K562 (cell line): ENCODE data around the gene ASPRV1. TPM values are rescaled to one million over a fixed set of nuclear protein-coding genes. Genes with fewer than 3 reads are reported as not detected.

Experiments
- ATAC-seq: fragments of 200-7000 bp; cut with Tn5 transposase; 3 replicates; pipeline ENCODE4 v1.9.1; 2020; ENCODE audit warnings: moderate library complexity
- BruUV-seq: library from RNA; stranded (reverse); fragments of 400-500 nt; replicated peaks from 2 replicates; lab custom pipeline; 2021; lab: Mats Ljungman, UMichigan
- CTCF ChIA-PET: fragments of 300-600 bp; formaldehyde crosslinking; extraction: SDS; loops from one replicate; lab custom pipeline; 2021; ENCODE audit warnings: low intra/inter-chr PET ratio; lab: Yijun Ruan, JAX
- POLR2A ChIA-PET: fragments of 300-600, 350-650 bp; sonication (Branson Sonifier 250); formaldehyde crosslinking; extraction: SDS; loops from one replicate; lab custom pipeline; 2021; ENCODE audit warnings: antibody characterized with exemption, inconsistent platforms; lab: Yijun Ruan, JAX
- DNase-seq, 4 experiments: peaks; one replicate each; pipeline versions ENCODE4 v3.0.0 to v3.0.0-alpha.2; 2011 to 2018; ENCODE audit warnings: low spot score in 3 of 4, mixed read lengths in 3 of 4; ENCODE audit errors: extremely low read depth in 1 of 4
- FAIRE-seq: peaks from 2 replicates; lab custom pipeline; 2011; peaks lifted over from hg19 to GRCh38; lab: Jason Lieb, UNC
- H2AFZ ChIP-seq: 2 replicates; pipeline ENCODE4 v1.6.0; 2011; ENCODE audit warnings: low read depth, low read length, control low read depth, inconsistent platforms
- H3K27ac ChIP-seq: fragments of 200-600 bp; 3 replicates; pipeline ENCODE4 v1.8.0; 2011; ENCODE audit warnings: low read depth, mild to moderate bottlenecking, control low read depth, inconsistent platforms, low read length, moderate library complexity, mixed read lengths; ENCODE audit errors: extremely low read depth
- H3K27me3 ChIP-seq, 2 experiments: fragments of 300-600 bp in 1 of 2; 2 replicates in 1 of 2; 3 replicates in 1 of 2; pipeline versions ENCODE4 v1.6.0 to v1.8.0; 2011; ENCODE audit warnings: inconsistent platforms in 2 of 2, low read length in 2 of 2, mild to moderate bottlenecking in 1 of 2, mixed read lengths in 1 of 2, moderate library complexity in 1 of 2; ENCODE audit not compliant: control insufficient read depth in 2 of 2, insufficient read depth in 2 of 2
- H3K36me3 ChIP-seq: fragments of 300-600 bp; 3 replicates; pipeline ENCODE4 v1.8.0; 2011; ENCODE audit warnings: mild to moderate bottlenecking, low read length, inconsistent platforms; ENCODE audit not compliant: control insufficient read depth, insufficient read depth
- H3K4me1 ChIP-seq, 2 experiments: fragments of 200-600 bp in 1 of 2; replicated peaks in 1 of 2; 2 replicates in 1 of 2; 3 replicates in 1 of 2; pipeline versions ENCODE4 v1.5.1 to v1.8.0; 2011; ENCODE audit warnings: inconsistent platforms in 2 of 2, low read length in 2 of 2, mild to moderate bottlenecking in 1 of 2, mixed read lengths in 1 of 2, moderate library complexity in 1 of 2; ENCODE audit not compliant: control insufficient read depth in 2 of 2, insufficient read depth in 2 of 2
- H3K4me2 ChIP-seq: 2 replicates; pipeline ENCODE4 v1.6.1; 2011; ENCODE audit warnings: low read length, control low read depth, inconsistent platforms, mixed read lengths; ENCODE audit not compliant: insufficient read depth
- H3K4me3 ChIP-seq: fragments of 200-600 bp; sonication (generic), shearing (Covaris generic); 2 replicates; pipeline ENCODE4 v1.5.1; 2016; ENCODE audit warnings: control low read depth, inconsistent platforms
- H3K79me2 ChIP-seq: fragments of 200-600 bp; 3 replicates; pipeline ENCODE4 v1.8.0; 2011; ENCODE audit warnings: low read length, inconsistent platforms; ENCODE audit not compliant: control insufficient read depth, insufficient read depth
- H3K9ac ChIP-seq, 2 experiments: 2 replicates each; pipeline versions ENCODE4 v1.6.0 to v1.6.1; 2011; ENCODE audit warnings: low read depth in 2 of 2, low read length in 2 of 2, control low read depth in 1 of 2, inconsistent platforms in 1 of 2, mild to moderate bottlenecking in 1 of 2, mixed read lengths in 1 of 2; ENCODE audit not compliant: insufficient read depth in 1 of 2
- H3K9me1 ChIP-seq: one replicate; pipeline ENCODE4 v1.6.0; 2011; ENCODE audit warnings: inconsistent platforms, mild to moderate bottlenecking, low read length, moderate library complexity; ENCODE audit not compliant: control insufficient read depth, insufficient read depth
- H3K9me3 ChIP-seq: replicated peaks from 2 replicates; pipeline ENCODE4 v1.5.1; 2011; ENCODE audit warnings: low read depth, low read length, inconsistent platforms; ENCODE audit not compliant: control insufficient read depth, insufficient read depth
- H4K20me1 ChIP-seq: replicated peaks from 2 replicates; pipeline ENCODE4 v1.6.1; 2011; ENCODE audit warnings: low read length, inconsistent platforms, mixed read lengths; ENCODE audit not compliant: control insufficient read depth, insufficient read depth
- CTCF ChIP-seq, 3 experiments: IDR thresholded peaks in 2 of 3; conservative IDR thresholded peaks in 1 of 3; 2 replicates each; pipeline ENCODE4 v1.5.1; 2011 to 2012; ENCODE audit warnings: low read length in 3 of 3, mild to moderate bottlenecking in 3 of 3, control low read depth in 2 of 3, improper control_type of control experiment in 1 of 3, inconsistent platforms in 1 of 3, low read depth in 1 of 3, mixed read lengths in 1 of 3, moderate library complexity in 1 of 3; ENCODE audit not compliant: insufficient read depth in 2 of 3
- CXXC5 ChIP-seq: fragments of 250-450 bp; sonication (Bioruptor Pico); IDR thresholded peaks from 2 replicates; pipeline ENCODE4 v1.8.0; 2022; ENCODE audit warnings: inconsistent platforms, mild to moderate bottlenecking, moderate library complexity
- ETS2 ChIP-seq: IDR thresholded peaks from 2 replicates; pipeline ENCODE4 v1.6.1; 2016; ENCODE audit warnings: borderline replicate concordance, missing genetic modification characterization, mild to moderate bottlenecking, moderate library complexity, missing compliant biosample characterization; ENCODE audit not compliant: poor library complexity, severe bottlenecking
- GABPA ChIP-seq: fragments of 200-800 bp; sonication (Bioruptor generic); conservative IDR thresholded peaks from 2 replicates; pipeline ENCODE4 v1.6.1; 2016; ENCODE audit warnings: low read depth, missing genetic modification characterization, missing compliant biosample characterization
- HMBOX1 ChIP-seq: sonication (generic); IDR thresholded peaks from 2 replicates; pipeline ENCODE4 v1.6.1; 2016
- LCOR ChIP-seq: sonication (generic); formaldehyde crosslinking; IDR thresholded peaks from 2 replicates; pipeline ENCODE4 v1.8.0; 2022; ENCODE audit warnings: mild to moderate bottlenecking, missing genetic modification reagents
- NCOA2 ChIP-seq, 2 experiments: fragments of 450-650 bp; IDR thresholded peaks; 2 replicates each; pipeline ENCODE4 v1.6.1; 2018; ENCODE audit warnings: mild to moderate bottlenecking in 2 of 2, moderate library complexity in 1 of 2; ENCODE audit not compliant: partially characterized antibody in 2 of 2
- NFRKB ChIP-seq: fragments of 450-650 bp; IDR thresholded peaks from 2 replicates; pipeline ENCODE4 v1.6.1; 2016; ENCODE audit warnings: low read depth
- NR2C1 ChIP-seq, 2 experiments: fragments of 450-650 bp; IDR thresholded peaks; 2 replicates each; pipeline ENCODE4 v1.6.1; 2017; ENCODE audit warnings: mild to moderate bottlenecking in 2 of 2, antibody characterized with exemption in 1 of 2, inconsistent platforms in 1 of 2, missing compliant biosample characterization in 1 of 2, missing genetic modification characterization in 1 of 2
- POLR2H ChIP-seq: IDR thresholded peaks from 2 replicates; pipeline ENCODE4 v1.6.1; 2016; ENCODE audit warnings: missing genetic modification characterization, low read depth, mild to moderate bottlenecking, control low read depth, missing compliant biosample characterization, moderate library complexity
- TOE1 ChIP-seq, 2 experiments: fragments of 450-650 bp in 1 of 2; sonication (generic) in 1 of 2; formaldehyde crosslinking in 1 of 2; IDR thresholded peaks; 2 replicates each; pipeline versions ENCODE4 v1.7.1 to v1.8.0; 2016 to 2022; ENCODE audit warnings: borderline replicate concordance in 2 of 2, mild to moderate bottlenecking in 2 of 2, antibody characterized with exemption in 1 of 2, inconsistent platforms in 1 of 2, low read depth in 1 of 2, missing genetic modification reagents in 1 of 2, moderate library complexity in 1 of 2
- WHSC1 ChIP-seq: IDR thresholded peaks from one replicate; pipeline ENCODE4 v1.6.1; 2012; ENCODE audit warnings: low read length, control low read depth, inconsistent platforms
- ZNF184 ChIP-seq: sonication (generic); formaldehyde crosslinking; IDR thresholded peaks from 2 replicates; pipeline ENCODE4 v1.5.0; 2020; ENCODE audit warnings: missing genetic modification reagents
- ZNF354B ChIP-seq: fragments of 250-450 bp; sonication (Bioruptor Pico); IDR thresholded peaks from 2 replicates; pipeline ENCODE4 v1.4.0; 2020
- ZNF76 ChIP-seq: fragments of 250-450 bp; sonication (Bioruptor Pico); IDR thresholded peaks from 2 replicates; pipeline ENCODE4 v1.4.0; 2020; ENCODE audit warnings: mild to moderate bottlenecking, moderate library complexity, borderline replicate concordance
- whole genome bisulfite sequencing: fragments of 100-300 bp; shearing (Covaris generic); methylation state at CpG from one replicate; pipeline ENCODE4 v1.1.6; 2016; ENCODE audit warnings: low coverage, mixed read lengths; ENCODE audit not compliant: insufficient coverage; ENCODE audit errors: missing lambda C conversion rate; 5-methylcytosine and 5-hydroxymethylcytosine counted together
- in situ Hi-C: fragments of 300-500 bp; cut with MboI; formaldehyde crosslinking; loops from 4 replicates; pipeline ENCODE4 v1.15.0; 2018; ENCODE audit warnings: inconsistent platforms, mixed read lengths
- intact Hi-C: fragments of 100-400 bp; cut with micrococcal nuclease; formaldehyde crosslinking; loops from 2 replicates; pipeline ENCODE4 v1.14.2; 2022
- polyA plus RNA-seq, 8 experiments: library from polyadenylated mRNA; depleted of rRNA in 4 of 8; stranded (reverse) in 5 of 8; unstranded in 3 of 8; fragments of >200 nt; fragmentation: Nextera tagmentation in 2 of 8; fragmentation: Illumina TruSeq in 1 of 8; extraction: Ambion mirVana in 2 of 8; extraction: Trizol in 1 of 8; gene quantifications; 2 replicates each; pipeline versions ENCODE4 v1.2.1 to v1.2.3, GENCODE V29; 2011 to 2014; ENCODE audit warnings: inconsistent platforms in 1 of 8, missing spikeins in 1 of 8
- total RNA-seq, 7 experiments: library from RNA; depleted of rRNA in 6 of 7; stranded (reverse); fragments of >200 nt in 6 of 7; fragmentation: Illumina TruSeq in 2 of 7; extraction: Trizol in 2 of 7; gene quantifications; 2 replicates each; pipeline versions ENCODE4 v1.2.1 to v1.2.3, GENCODE V29; 2011 to 2021; ENCODE audit warnings: low replicate concordance in 1 of 7
- TF ChIP-seq, protein P1 (sequence below): fragments of 450-650 bp; formaldehyde crosslinking; IDR thresholded peaks from 2 replicates; pipeline ENCODE4 v1.4.0; 2020; ENCODE audit warnings: mild to moderate bottlenecking, moderate library complexity

The ASPRV1 gene
- total and polyA plus RNA-seq, 9 of the 15 experiments (the other 6 are each of a cell fraction or from before 2014, with no cell fraction given): 0.17 to 0.72 (median 0.47) TPM; not detected in 1

- intact Hi-C loops: loop anchor here (2.0 to 10.0 kb wide), 5 partner anchors 187 to 389 kb away; partner anchors contain the start of genes AAK1 and C2orf42
- Histone ChIP-seq H3K36me3 (peaks cover 48% of the 10 kb centered on the region), H3K4me2 (no peak overlapping the region), H3K27ac (no peak overlapping the region), H4K20me1 (no peaks in the 10 kb centered on the region), H3K4me3 (no peak overlapping the region), H3K4me1 (peaks cover 8 to 15% of the 10 kb centered on the region in 2 experiments), H2AFZ (no peak overlapping the region), H3K9me1 (no peaks in the 10 kb centered on the region), H3K79me2 (peaks cover 38% of the 10 kb centered on the region), H3K9me3 (no peaks in the 10 kb centered on the region), H3K27me3 (no peaks in the 10 kb centered on the region), H3K9ac (peak overlapping the region in 1 of 2 experiments; percentile 88; a peak in 1 of 4 replicates)
- DNase-seq (peak in 2 of 4 experiments; percentile 39 to 75), FAIRE-seq (peak; percentile 58), ATAC-seq (no peak)
- ChIA-PET POLR2A (interaction anchor here (0.5 to 5.5 kb wide), 5 partner anchors 173 to 382 kb away, joined by 3 to 80 read pairs (median 4); partner anchors contain the start of gene PCBP1), CTCF (interaction anchor here (0.6 to 4.2 kb wide), 8 partner anchors 150 to 565 kb away, joined by 3 to 30 read pairs (median 6); partner anchors contain the start of genes FAM136A and PCBP1)
- 4% methylated on average over 2 of the region's 2 CpGs for WGBS
- in situ Hi-C loops: loop anchor here (10.0 to 25.0 kb wide), 2 partner anchors 393 to 725 kb away; partner anchors contain the start of gene FAM136A
- no TSS peak for BruUV-seq
- no peak for TF ChIP-seq ZNF76 (CRISPR knock-in tag)
- TF ChIP-seq GABPA (tag): no peak
- peak; percentile 59; the same call in 1 of the 2 replicates for TF ChIP-seq HMBOX1
- 0 out of 2 replicates have a peak, but pooled peaks have one; percentile 29 for TF ChIP-seq CXXC5
- 0 out of 2 replicates have a peak, but pooled peaks have one; percentile 28 for TF ChIP-seq NFRKB
- TF ChIP-seq LCOR (CRISPR knock-in tag): no peak
- no peak for TF ChIP-seq WHSC1
- TF ChIP-seq, protein P1, sequence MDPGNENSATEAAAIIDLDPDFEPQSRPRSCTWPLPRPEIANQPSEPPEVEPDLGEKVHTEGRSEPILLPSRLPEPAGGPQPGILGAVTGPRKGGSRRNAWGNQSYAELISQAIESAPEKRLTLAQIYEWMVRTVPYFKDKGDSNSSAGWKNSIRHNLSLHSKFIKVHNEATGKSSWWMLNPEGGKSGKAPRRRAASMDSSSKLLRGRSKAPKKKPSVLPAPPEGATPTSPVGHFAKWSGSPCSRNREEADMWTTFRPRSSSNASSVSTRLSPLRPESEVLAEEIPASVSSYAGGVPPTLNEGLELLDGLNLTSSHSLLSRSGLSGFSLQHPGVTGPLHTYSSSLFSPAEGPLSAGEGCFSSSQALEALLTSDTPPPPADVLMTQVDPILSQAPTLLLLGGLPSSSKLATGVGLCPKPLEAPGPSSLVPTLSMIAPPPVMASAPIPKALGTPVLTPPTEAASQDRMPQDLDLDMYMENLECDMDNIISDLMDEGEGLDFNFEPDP (CRISPR knock-in tag): no peak
- TF ChIP-seq NR2C1 (IDR thresholded peaks at IDR 0.05): 0 out of 2 replicates have a peak, but pooled peaks have one; percentile 9
- TF ChIP-seq NR2C1 (tag; IDR thresholded peaks at IDR 0.05): no peak
- peak; percentile 42 to 80 (median 50); a peak in 5 of 6 replicates for TF ChIP-seq CTCF (IDR thresholded peaks at IDR 0.05 in 2 of 3, conservative IDR thresholded peaks at IDR 0.05 in 1 of 3; ENCODE audit: insufficient read depth in 2 of 3, low read depth in 1 of 3, low read length in 3 of 3)
- TF ChIP-seq POLR2H: 0 out of 2 replicates have a peak, but pooled peaks have one; percentile 15
- no peak for TF ChIP-seq TOE1 (IDR thresholded peaks at IDR 0.05; ENCODE audit: borderline replicate concordance)
- TF ChIP-seq TOE1 (CRISPR knock-in tag; IDR thresholded peaks at IDR 0.05; ENCODE audit: borderline replicate concordance, low read depth): no peak
- TF ChIP-seq ZNF354B: no peak
- no peak for TF ChIP-seq NCOA2 (IDR thresholded peaks at IDR 0.05; ENCODE audit: partially characterized antibody in 2 of 2)
- TF ChIP-seq ZNF184 (CRISPR knock-in tag): no peak
- no peak for TF ChIP-seq ETS2 (tag)
Measured at GRCh38 chr2:69911985-69912563, 49.4 kb downstream of the ASPRV1 start.
